HUDEP-2 (cell line): Measurements from ENCODE around the gene CDH16.

Experiments
- DNase-seq, 76 experiments: peaks; one replicate each; lab custom pipeline; 2025; ENCODE audit not compliant: unreplicated experiment in 76 of 76; lab: John Stamatoyannopoulos, UW

Gene CDH16

DNA sequence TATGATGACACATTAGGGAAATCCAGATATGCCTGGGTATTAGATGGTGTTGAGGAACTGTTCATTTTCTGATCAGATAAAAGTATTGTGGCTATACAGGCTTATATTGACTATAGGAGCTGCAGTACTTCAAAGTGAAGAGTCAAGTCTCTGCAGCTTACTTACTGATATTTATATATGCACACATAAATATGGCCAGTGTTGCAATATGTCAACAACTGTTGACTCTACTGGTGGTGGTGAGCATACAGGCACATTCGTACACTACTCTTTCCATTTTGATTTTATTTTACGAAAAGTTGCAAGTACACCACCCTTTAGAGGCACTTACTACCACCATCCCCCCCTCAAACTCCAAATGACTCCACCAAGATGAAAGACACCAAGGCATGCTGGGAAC, 13.0 kb upstream of the CDH16 start:
- DNase-seq, result no peak

DNA sequence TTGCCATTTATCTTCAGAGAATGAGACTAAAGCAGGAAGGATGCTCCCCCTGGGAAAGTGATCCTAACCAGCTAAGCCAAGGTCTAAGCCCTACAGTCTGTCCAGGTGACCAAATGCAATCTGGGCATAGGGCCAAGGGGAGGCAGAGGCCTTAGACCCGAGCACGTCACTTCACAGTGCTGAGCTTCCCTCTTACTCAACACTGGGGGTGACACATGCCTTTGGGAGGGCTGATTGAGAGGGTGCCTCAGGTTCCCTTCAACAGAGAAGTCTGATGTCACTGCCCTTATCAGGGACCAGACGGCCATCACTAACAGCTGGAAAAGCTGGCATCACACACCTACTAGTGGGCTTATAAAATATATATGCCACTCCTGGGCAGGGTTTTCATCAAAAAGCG, 11.5 kb upstream of the CDH16 start:
- peak in 43 of 76 experiments; percentile 10 to 58 (median 30) for DNase-seq

DNA sequence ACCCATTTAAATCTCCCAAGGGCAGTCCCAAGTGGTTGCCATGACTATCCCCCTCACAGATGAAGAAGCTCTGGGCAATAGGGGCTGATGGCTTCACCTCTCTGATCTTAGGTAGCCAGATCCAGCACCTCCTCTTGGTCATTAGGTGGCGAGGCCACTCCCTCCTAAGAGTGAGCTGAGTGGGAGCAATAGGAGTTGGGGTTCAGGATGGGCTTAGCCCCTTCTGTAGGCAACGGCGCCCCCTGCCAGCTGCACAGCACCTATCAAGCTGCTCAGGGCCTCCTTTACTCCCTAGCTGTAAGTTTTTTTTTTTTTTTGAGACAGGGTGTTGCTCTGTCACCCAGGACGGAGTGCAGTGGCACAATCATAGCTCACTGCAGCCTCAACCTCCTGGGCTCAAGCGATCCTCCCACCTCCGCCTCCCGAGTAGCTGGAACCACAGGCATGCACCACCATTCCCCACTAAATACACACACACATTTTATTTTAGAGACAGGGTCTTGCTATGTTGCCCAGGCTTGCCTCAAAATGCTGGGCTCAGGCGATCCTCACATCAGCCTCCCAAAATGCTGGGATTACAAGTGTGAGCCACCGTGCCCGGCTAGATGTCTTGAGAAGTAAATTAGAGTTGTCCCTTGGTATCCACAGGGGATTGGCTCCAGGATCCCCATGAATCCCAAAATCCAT, 10.2 kb upstream of the CDH16 start:
- DNase-seq, result peak in 38 of 76 experiments; percentile 11 to 61 (median 32)

DNA sequence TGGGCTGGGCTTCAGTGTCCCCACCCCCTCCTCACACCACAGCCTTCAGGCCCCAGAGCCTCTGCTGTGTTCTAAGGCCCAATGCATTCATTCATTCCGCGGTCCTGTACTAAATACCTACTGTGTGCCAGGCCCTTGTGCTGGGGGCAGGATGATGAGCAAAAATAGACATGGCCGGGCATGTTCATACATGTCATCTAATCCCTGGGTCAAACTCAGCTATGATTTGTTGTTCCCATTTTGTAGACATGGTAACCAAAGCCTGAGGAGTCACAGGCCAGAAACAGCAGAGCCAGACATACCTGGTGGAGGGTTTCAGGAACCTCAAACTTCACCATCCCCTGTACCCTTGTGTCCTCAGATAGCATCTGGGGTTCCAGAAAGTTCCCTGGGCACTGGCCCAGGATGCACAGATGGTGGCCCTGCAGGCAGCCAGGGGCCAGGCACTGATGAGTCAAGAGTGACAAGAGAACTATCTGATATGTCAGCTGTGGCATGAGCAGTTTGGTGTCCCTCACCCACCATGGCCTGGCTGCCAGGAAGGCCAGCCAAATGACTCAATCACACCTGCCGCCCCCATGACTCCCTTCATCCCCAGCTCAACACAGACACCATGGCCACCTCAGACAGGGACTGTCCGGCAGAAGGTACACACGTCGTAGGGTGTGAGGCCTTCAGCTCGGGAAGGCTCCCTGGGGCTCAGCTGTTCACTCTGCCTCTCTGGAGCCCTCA, 9.4 kb upstream of the CDH16 start:
- peak in 72 of 76 experiments; percentile 18 to 82 (median 63) for DNase-seq

DNA sequence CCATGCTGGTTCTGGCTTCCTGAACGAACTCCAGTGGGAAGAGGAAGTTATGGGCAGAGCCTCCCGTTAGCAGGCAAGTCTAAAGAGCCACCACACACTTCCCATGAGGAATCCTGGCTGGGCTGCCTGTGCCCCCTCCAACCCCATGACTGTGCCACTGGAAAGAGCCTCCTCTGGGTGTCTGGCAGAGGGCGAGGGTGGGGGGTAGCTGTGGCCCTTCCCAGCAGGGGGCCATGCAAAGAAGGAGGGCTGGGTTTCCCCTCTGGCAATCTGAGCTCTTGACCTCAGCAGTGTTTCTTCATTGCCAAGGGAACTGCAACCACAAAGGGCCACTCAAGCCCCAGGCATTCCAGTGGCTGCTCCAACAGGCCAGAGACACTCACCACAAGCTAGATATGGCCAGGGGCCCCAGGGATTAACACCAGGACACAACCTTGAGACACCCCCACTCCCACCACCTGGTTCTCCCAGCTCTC, 8.3 kb upstream of the CDH16 start:
- peak in 4 of 76 experiments; percentile 18 to 38 (median 30) for DNase-seq

DNA sequence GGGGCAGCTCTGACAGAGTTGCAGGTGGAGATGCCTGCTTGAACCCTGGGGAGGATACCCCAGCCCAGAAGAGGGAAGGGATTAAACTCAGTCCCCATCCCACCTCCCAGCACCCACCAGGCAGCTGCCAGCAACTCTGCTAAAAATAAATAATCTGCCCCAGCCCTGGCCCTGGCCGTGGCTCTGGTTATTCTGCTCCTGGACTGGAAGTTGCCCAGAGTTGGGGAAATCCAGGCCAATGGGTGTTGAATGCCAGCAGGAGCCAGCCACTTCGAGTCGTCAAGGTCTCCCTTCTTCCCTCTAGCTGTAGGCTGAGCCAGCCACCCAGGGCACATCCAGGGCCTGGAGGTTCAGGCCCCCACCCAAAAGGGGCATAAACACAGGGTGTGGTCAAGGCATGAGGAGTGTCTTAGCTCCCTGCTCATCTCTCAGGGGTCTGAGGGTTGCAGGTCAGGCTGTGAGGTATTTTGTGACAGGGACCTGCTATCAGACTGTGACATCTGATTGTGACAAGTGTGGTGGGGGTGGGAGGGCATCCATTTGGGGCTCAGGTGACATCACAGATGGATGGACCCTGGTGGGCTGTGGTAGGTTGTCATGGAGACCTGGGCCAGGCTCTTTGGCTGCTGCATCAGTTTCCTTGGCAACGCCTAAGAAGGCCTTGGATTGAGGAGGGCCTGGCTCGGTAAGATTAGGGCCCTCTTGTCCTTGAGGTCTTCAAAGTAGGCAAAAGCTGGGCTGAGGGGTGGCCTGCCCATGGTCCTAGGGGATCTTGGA, 7.7 kb upstream of the CDH16 start:
- no peak for DNase-seq

DNA sequence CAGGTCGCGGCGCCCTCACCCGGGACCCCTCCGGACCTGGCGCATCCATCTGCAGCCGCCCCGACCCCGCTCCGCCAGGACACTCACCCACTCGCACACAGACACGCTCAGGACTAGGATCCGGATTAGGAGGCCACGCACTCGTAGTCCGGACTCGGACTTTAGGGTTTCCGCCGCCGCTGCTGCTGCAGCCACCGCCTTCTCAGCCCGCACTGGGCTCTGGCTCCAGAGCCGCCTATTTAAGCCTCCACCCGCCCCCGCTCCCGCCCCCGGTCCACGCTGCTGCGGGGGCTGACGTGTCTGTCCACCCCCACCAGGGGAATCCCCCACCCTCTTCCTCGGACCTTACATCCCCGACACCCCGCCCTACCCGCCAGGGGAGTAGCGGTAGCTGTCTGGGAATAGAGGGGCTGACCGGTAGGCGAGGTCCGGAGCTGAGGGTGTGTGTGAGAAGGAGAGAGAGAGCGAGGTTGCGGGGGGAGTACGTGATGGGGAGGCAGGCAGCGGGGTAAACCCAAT, 6.7 kb upstream of the CDH16 start, which contains the start of gene RRAD:
Gene RRAD (minus strand): TSS at position 214 of the 519 bp plus-strand sequence. CDS start 356 bp downstream, outside the sequence.
- DNase-seq, result no peak

DNA sequence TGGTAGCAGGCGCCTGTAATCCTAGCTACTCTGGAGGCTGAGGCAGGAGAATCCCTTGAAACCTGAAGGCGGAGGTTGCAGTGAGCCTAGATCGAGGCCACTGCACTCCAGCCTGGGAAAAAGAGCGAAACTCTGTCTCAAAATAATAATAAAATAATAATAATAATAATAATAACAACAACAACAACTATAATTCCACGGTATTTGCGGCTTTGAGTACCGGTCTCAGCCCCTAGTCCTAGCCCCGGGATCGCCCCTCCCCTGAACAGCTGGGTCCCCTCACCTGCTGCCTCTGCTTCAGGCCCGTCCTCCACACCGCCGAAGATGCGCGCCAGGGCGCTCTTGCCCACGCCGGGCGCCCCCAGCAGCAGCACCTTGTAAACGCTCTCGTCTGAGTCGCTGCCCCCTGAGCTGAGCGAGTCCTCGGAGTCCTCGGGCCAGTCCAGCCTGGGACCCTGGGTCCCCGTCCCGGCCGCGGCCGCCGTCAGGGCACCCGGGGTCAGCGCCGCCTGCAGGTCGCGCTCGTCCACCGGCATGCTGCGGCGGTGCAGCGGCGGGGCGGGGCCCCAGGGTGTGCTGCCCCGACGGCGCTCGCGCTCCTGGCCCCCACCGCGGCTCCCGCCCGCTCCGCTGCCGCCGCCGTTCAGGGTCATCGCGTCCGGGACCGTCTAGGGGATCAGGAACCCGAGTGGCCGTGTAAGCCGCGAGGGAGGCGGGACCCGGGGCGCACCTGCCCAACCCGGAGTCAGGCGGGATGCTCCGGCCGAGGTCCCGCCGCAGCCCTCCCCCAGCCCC, 6.0 kb upstream of the CDH16 start:
- peak in 20 of 76 experiments; percentile 4 to 40 (median 24) for DNase-seq

DNA sequence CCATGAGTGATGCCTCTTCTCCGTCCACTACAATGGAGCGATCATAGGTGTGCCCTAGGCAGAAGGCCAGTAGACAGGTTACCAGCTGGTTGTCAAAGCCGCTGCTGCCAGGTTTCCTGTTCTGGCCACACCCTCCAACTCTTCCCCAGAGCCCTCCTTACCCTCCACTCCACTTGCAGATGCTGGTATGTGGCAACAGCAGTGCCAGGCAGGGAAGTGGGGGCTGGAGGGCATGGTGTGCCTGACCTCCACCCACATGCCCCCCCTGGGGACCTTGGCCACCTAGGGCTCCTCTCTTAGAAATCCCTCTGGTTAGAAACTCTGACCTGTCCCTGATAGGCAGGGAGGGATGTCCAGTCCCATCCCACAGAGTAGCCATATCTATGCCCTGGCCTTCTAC, 5.2 kb upstream of the CDH16 start:
- no peak for DNase-seq

DNA sequence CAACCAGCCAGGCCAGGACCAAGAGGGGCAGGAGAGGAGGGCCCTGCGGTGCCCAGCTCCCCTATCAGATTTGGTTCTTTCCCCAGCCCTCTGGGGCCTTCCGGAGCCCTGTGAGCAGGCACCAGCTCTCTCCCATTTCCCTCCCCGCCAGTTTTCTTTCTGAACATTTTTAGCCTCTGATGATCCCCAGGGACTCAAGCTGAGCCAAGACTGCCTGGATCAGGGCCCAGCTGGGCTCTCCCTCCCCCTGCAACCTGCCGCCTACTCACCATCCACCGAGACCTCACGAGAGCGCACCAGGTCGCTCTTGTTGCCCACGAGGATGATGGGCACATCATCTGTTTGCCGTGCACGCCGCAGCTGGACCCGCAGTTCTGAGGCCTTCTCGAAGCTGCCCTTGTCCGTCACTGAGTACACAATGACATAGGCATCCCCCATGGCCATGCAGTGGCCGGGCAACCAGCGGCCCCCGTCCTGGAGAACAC, 4.6 kb upstream of the CDH16 start:
- no peak for DNase-seq

DNA sequence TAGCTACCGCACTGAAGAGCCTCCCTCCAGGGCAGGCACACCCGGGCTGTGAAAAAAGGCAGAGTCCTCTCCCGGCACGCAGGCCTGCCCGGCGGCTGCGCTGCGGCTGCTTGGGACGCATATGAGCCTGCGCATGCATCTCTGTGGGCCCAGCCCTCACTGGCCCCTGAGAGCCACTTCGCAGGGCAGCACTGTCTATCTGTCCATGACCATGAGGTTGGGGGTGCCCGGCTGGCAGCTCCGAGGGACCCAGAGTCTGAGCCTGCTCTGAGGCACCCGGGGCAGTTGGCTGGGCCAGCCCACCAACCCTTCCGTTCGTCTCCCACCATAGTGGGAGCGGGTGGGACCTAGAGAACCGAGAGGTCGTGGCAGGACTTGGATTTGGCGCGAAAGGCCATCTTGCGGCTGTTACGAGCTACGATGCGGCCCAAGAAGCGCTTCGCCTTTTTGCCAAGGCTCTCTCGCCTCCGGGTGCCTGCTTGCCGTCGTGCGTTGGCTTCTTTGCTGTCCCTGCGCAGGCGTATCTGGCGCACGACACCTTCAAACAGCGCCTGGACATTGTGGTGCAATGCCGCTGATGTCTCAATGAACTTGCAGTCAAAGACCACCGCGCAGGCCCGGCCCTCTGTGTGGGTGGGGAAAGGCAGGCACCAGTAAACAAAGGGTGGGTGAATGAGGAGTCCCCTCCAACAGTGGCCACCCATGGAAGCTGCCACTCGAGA, 3.2 kb upstream of the CDH16 start:
- DNase-seq, result no peak

DNA sequence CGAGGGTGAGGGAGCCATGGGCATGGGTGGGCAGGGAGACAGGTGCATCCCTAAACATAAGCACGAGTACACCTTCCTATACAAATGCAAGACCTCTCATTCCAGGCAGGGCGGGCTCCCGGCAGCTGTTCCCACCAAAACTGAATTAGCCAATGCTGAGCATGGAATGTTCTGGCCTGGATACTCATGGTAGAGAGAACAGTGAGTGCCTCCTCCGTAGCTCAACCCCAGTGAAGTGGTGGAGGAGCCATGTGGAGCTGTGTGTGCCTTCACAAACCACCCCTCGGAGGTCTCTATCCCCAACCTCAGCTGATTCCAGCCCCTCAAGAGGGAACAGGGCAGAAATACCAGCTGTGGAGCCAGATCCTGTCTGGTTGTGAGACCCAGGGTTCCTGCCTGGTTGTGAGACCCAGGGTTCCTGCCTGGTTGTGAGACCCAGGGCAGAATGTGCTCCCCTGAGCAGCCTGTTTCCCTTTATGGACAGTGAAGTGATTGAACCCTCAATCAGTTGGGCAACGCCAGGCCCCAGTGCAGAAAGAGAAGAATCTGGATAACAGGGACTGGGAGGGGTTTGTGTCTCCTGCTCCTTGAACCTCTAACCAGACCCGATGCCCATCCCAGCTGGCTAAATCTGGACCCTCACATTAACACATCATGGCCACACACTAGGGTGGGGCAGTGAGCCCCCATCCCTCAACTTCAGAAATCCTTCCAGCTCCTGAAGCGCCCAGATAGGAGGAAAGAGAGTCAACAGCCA, 2.4 kb upstream of the CDH16 start:
- DNase-seq, result no peak

DNA sequence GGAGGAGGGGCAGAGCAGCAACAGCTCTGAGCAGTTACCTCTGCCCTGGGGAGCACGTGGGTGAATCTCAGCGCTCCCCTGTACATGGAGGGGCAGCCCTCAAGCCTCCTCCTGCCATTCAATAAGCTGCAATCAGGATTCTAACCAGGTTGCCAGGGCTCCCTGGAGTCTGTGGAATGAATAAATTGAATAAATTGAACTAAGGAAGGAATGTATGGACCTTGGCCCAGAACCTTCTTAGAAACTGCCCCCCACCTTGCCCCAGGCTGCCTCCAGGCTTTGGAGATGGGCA, 1.6 kb upstream of the CDH16 start:
- DNase-seq, result no peak

DNA sequence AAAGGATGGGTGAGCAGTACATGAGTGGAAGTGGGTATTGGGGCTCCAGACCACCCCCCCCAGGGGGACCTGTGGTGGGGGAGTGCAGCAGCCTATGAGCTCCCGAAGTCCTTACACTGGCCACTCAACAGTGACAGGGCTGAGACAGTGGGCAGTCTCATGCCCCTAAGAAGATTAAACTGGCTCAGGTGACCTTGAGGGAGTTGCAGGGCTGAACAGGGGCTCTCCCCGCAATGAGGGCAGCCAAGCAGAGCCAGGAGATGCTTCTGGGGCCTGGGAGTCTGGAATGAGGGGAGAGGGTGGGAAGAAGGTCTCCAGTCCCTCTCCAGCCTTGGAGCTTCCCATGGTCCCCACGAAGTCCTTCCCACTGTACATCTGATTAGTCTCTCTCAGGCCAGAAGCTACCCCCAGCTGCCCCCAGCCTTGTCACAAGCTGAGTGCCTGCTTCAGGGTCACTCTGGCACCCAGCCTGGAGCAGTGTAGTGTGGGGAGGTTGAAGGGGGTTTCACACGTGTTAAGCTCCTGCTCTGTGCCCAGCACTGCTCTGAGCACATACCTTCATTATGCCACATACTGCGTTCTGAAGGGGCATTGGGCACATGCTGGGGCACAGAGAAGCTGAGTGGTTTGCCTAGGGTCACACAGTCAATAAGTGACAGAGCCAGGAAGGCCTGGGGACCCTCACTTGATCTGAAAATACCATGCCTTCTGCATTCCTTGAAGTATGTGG, 1.0 kb upstream of the CDH16 start:
- DNase-seq, result no peak

DNA sequence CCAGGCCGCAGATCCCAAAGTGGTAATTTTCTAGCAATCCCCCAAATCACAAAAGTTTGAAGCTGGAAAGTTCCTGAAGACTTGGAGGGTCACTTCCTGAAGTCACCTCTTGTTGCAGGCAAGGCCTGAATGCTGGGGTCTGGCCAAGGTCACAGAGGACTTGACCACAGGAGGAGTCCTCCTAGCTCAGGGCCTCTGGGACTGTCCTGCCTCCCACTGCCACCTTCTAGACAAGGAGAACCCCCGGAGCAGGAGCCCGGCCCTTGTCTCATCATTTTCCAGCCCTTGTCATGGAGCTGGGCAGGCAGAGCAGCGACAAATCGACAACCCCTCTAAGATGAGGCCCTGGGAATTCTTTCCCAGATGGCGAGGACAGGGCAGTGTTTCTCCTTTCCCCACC, 330 bp downstream of the CDH16 start:
- DNase-seq, result no peak

DNA sequence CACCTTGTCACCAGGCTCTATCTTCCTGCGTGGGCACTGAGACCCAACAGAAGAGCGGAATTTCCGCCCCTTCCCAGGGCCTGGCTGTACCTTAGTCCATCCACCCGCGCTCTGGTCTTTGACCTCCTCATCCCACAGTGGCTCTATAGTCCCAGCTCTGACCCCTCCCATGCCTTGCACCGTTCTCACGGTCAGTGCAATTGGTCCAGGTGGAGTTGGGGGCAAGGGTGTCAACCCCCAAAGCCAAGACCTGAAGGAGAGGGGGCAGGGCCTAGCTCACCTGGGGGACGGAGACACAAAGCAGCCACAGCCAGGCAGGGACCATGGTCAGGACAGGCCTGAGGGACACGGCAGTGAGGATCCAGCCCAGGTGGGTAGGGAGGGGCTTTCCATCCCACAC, 944 bp downstream of the CDH16 start:
- no peak for DNase-seq

DNA sequence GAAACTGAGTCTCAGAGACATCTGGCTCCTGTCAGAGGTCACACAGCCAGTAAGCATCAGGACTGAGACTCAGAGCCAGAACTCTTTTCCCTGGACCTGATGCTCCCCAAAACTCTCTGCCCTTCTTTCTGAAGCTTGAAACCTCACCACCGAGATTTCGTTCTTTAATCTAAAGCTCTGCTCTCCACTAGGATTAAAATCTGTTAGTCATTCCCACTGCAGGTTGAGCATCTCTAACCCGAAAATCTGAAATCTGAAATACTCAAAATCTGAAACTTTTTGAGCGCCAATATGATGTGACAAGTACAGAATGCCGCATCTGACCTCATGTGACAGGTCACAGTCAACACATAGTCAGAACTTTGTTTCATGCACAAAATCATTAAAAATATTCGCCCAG, 2.2 kb downstream of the CDH16 start:
- DNase-seq, result no peak

DNA sequence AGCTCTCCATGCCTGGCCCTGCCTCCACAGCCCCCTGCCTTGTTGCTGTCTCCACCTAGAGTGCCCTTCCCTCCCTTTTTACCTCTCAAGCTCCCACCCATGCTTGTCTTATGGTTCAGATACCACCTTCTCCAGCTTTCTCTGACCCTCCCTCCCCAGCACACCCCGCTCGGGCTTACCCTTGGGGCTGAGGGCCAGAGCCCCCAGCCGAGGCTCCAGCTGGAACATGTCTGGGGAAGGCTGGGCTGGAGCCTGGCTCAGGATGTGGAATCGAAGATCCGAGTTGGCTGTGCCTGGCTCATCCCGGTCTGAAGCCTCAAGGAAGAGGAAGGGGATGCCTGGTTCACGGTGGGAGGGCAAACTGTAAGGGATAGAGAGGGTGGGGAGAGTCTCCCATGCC, 3.6 kb downstream of the CDH16 start:
- DNase-seq, result no peak
